ENCODE measurements around the gene PRKCH.

DNA sequence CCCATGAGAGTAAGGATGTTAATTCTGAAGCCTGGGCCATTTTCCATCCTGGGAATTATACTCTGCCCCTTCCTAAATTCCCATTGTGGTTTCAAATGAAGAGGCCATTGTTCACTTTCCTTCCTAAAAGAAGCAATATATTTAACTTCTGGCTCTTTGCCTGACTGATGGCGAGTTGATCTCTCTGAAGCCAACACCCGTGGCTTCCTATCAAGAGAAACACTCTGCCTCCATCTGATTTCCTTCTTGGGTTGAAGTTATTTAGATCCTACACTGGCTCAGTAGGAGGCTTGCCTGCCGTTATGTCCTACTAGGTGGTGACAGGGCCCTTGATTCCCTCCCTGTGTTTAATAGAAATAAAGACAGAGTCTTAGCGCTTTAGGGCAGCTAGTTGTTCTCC is 97.4 kb downstream of the PRKCH start:
- TF ChIP-seq POLR2A (IDR thresholded peaks at IDR 0.05; ENCODE audit: low read depth, low read length) (no peak), POLR2AphosphoS5 (IDR thresholded peaks at IDR 0.05; ENCODE audit: low read depth, low read length) (no peak), TAF1 (IDR thresholded peaks at IDR 0.05; ENCODE audit: low read depth, low read length) (no peak)
